ENCODE measurements around the gene ANO6. TPM values are rescaled to one million over a fixed set of nuclear protein-coding genes. Genes with fewer than 3 reads are reported as not detected.

The ANO6 gene
- total and polyA plus RNA-seq, 4 donors: 18.6 to 52.3 (median 29.1) TPM

- TF ChIP-seq ATF3 (IDR thresholded peaks at IDR 0.05) (no peak), FOXA1 (IDR thresholded peaks at IDR 0.05) (no peak), RAD21 (IDR thresholded peaks at IDR 0.05) (no peak), CTCF (IDR thresholded peaks at IDR 0.05; ENCODE audit: low read depth, low read length, missing input control) (no peak), GABPA (IDR thresholded peaks at IDR 0.05 in 1 of 2, conservative IDR thresholded peaks at IDR 0.05 in 1 of 2) (no peak), FOXA2 (IDR thresholded peaks at IDR 0.05) (no peak), NR2F2 (IDR thresholded peaks at IDR 0.05) (no peak), HNF4A (conservative IDR thresholded peaks at IDR 0.05) (no peak), SP1 (IDR thresholded peaks at IDR 0.05) (no peak), RXRA (IDR thresholded peaks at IDR 0.05) (no peak), JUND (IDR thresholded peaks at IDR 0.05) (no peak)
- H3K4me3 ChIP-seq (ENCODE audit: low read depth in 1 of 3, low read length in 3 of 3): no peak overlapping the region
- peaks cover 0 to 9% (median 3%) of the 10 kb centered on the region in 4 donors for H3K36me3 ChIP-seq (ENCODE audit: control insufficient read depth in 4 of 4, insufficient read depth in 3 of 4, low read depth in 1 of 4, low read length in 3 of 4)
- no peaks in the 10 kb centered on the region for H3K4me1 ChIP-seq (ENCODE audit: control insufficient read depth in 4 of 4, insufficient read depth in 4 of 4, low read length in 3 of 4)
- 97% methylated on average over 5 of the region's 5 CpGs for WGBS
- H3K9me3 ChIP-seq (ENCODE audit: control insufficient read depth in 4 of 4, low read length in 3 of 4): no peaks in the 10 kb centered on the region
- H3K27me3 ChIP-seq (ENCODE audit: control insufficient read depth in 4 of 4, insufficient read depth in 4 of 4, low read length in 3 of 4): no peaks in the 10 kb centered on the region
- no peak overlapping the region for H3K9ac ChIP-seq (ENCODE audit: low read depth in 1 of 2, low read length in 2 of 2)
- H3K27ac ChIP-seq (ENCODE audit: low read depth in 1 of 2, low read length in 2 of 2): no peak overlapping the region
- no peak for DNase-seq (ENCODE audit: low spot score)
These were observed 216.8 kb downstream of the ANO6 start for GRCh38 chr12:45432710-45433109.

GRCh38 chr12:45433441-45433868, 217.6 kb downstream of the ANO6 start:
- TF ChIP-seq JUND (IDR thresholded peaks at IDR 0.05) (no peak), CTCF (IDR thresholded peaks at IDR 0.05; ENCODE audit: low read depth, low read length, missing input control) (no peak), GABPA (IDR thresholded peaks at IDR 0.05 in 1 of 2, conservative IDR thresholded peaks at IDR 0.05 in 1 of 2) (no peak), ZBTB33 (IDR thresholded peaks at IDR 0.05) (no peak), RXRA (IDR thresholded peaks at IDR 0.05) (no peak), FOXA2 (IDR thresholded peaks at IDR 0.05) (no peak), NR2F2 (IDR thresholded peaks at IDR 0.05) (no peak), ATF3 (IDR thresholded peaks at IDR 0.05) (no peak), MAX (IDR thresholded peaks at IDR 0.05) (no peak), REST (IDR thresholded peaks at IDR 0.05) (no peak), RAD21 (IDR thresholded peaks at IDR 0.05) (no peak), HNF4G (IDR thresholded peaks at IDR 0.05) (no peak), YY1 (IDR thresholded peaks at IDR 0.05) (no peak), FOXA1 (IDR thresholded peaks at IDR 0.05) (no peak), TAF1 (conservative IDR thresholded peaks at IDR 0.05) (no peak), HNF4A (conservative IDR thresholded peaks at IDR 0.05) (no peak)
- DNase-seq (ENCODE audit: low spot score): no peak
- WGBS: 83% methylated on average over 6 of the region's 6 CpGs

More at GRCh38 chr12:45433441-45433868, 217.6 kb downstream of the ANO6 start:
- Histone ChIP-seq H3K9me3 (ENCODE audit: control insufficient read depth in 4 of 4, low read length in 3 of 4) (no peaks in the 10 kb centered on the region), H3K4me1 (ENCODE audit: control insufficient read depth in 4 of 4, insufficient read depth in 4 of 4, low read length in 3 of 4) (no peaks in the 10 kb centered on the region), H3K4me3 (ENCODE audit: low read depth in 1 of 3, low read length in 3 of 3) (no peak overlapping the region), H3K27ac (ENCODE audit: low read depth in 1 of 2, low read length in 2 of 2) (no peak overlapping the region), H3K9ac (ENCODE audit: low read depth in 1 of 2, low read length in 2 of 2) (no peak overlapping the region), H3K27me3 (ENCODE audit: control insufficient read depth in 4 of 4, insufficient read depth in 4 of 4, low read length in 3 of 4) (no peaks in the 10 kb centered on the region), H3K36me3 (ENCODE audit: control insufficient read depth in 4 of 4, insufficient read depth in 3 of 4, low read depth in 1 of 4, low read length in 3 of 4) (peaks cover 0 to 6% (median 3%) of the 10 kb centered on the region in 4 donors)

All from liver (tissue), 9 donors.